K562 (cell line): ENCODE results near the gene ABCA3. TPM values are rescaled to one million over a fixed set of nuclear protein-coding genes. Genes with fewer than 3 reads are reported as not detected.

Source experiments
- BHLHE40 ChIP-seq: IDR thresholded peaks from 2 replicates; pipeline ENCODE4 v1.6.1; 2011; ENCODE audit warnings: low read length, improper control_type of control experiment
- BRD4 ChIP-seq: fragments of 200-600 bp; sonication (generic); IDR thresholded peaks from 2 replicates; pipeline ENCODE4 v1.6.1; 2017; ENCODE audit warnings: inconsistent platforms
- CBX3 ChIP-seq, 2 experiments: IDR thresholded peaks; 1 replicate in 1 of 2; 2 replicates in 1 of 2; pipeline ENCODE4 v1.6.1; 2012; ENCODE audit warnings: inconsistent platforms in 2 of 2, low read length in 2 of 2, borderline replicate concordance in 1 of 2, control low read depth in 1 of 2
- CHD4 ChIP-seq: fragments of 200-600 bp; sonication (generic); IDR thresholded peaks from 3 replicates; pipeline ENCODE4 v1.6.1; 2012; ENCODE audit warnings: low read depth, mild to moderate bottlenecking, mixed read lengths, low read length, inconsistent platforms; ENCODE audit not compliant: insufficient read depth, insufficient replicate concordance, poor library complexity, severe bottlenecking
- ESRRB ChIP-seq: fragments of 250-450 bp; sonication (Bioruptor Pico); IDR thresholded peaks from 2 replicates; pipeline ENCODE4 v1.5.0; 2020; ENCODE audit warnings: mild to moderate bottlenecking, moderate library complexity, borderline replicate concordance
- ETV6 ChIP-seq, 3 experiments: fragments of 150-350 bp in 1 of 3; sonication (generic) in 1 of 3; formaldehyde crosslinking in 1 of 3; IDR thresholded peaks; 2 replicates each; pipeline versions ENCODE4 v1.6.1 to v1.8.0; 2014 to 2022; ENCODE audit warnings: borderline replicate concordance in 2 of 3, low read depth in 2 of 3, antibody characterized with exemption in 1 of 3, low read length in 1 of 3, mild to moderate bottlenecking in 1 of 3, missing genetic modification reagents in 1 of 3
- HLTF ChIP-seq: fragments of 450-650 bp; IDR thresholded peaks from 2 replicates; pipeline ENCODE4 v1.6.1; 2016
- L3MBTL2 ChIP-seq: fragments of 450-650 bp; IDR thresholded peaks from 2 replicates; pipeline ENCODE4 v1.6.1; 2016; ENCODE audit warnings: mild to moderate bottlenecking, moderate library complexity
- NRF1 ChIP-seq, 2 experiments: fragments of 450-650 bp; IDR thresholded peaks in 1 of 2; conservative IDR thresholded peaks in 1 of 2; 2 replicates each; pipeline ENCODE4 v1.6.1; 2014; ENCODE audit warnings: mild to moderate bottlenecking in 2 of 2
- POLR3G ChIP-seq: IDR thresholded peaks from 2 replicates; pipeline ENCODE4 v1.6.1; 2011; ENCODE audit not compliant: insufficient read length, insufficient replicate concordance; ENCODE audit errors: extremely low read depth
- RBM22 ChIP-seq: fragments of 200-400 bp; formaldehyde crosslinking; IDR thresholded peaks from 2 replicates; pipeline ENCODE4 v1.6.1; 2018; ENCODE audit warnings: low read length, low read depth; ENCODE audit not compliant: poor library complexity, severe bottlenecking
- STAT5B ChIP-seq: fragments of 250-450 bp; sonication (Bioruptor Pico); IDR thresholded peaks from 2 replicates; pipeline ENCODE4 v1.8.0; 2021; ENCODE audit warnings: mild to moderate bottlenecking, inconsistent platforms
- ZEB2 ChIP-seq: fragments of 450-650 bp; IDR thresholded peaks from 2 replicates; pipeline ENCODE4 v1.6.1; 2016
- ZFPM2 ChIP-seq: fragments of 250-450 bp; sonication (Bioruptor Pico); IDR thresholded peaks from 2 replicates; pipeline ENCODE4 v1.5.1; 2022; ENCODE audit warnings: mild to moderate bottlenecking
- ZKSCAN1 ChIP-seq: fragments of 150-350 bp; IDR thresholded peaks from 2 replicates; pipeline ENCODE4 v1.6.1; 2016; ENCODE audit warnings: low read depth, low read length
- ZNF124 ChIP-seq: sonication (generic); formaldehyde crosslinking; IDR thresholded peaks from 2 replicates; pipeline ENCODE4 v1.8.1; 2022; ENCODE audit warnings: missing genetic modification reagents
- ZNF75A ChIP-seq: fragments of 450-650 bp; formaldehyde crosslinking; IDR thresholded peaks from 2 replicates; pipeline ENCODE4 v1.4.0; 2020; ENCODE audit warnings: mild to moderate bottlenecking
- polyA plus RNA-seq, 8 experiments: library from polyadenylated mRNA; depleted of rRNA in 4 of 8; stranded (reverse) in 5 of 8; unstranded in 3 of 8; fragments of >200 nt; fragmentation: Nextera tagmentation in 2 of 8; fragmentation: Illumina TruSeq in 1 of 8; extraction: Ambion mirVana in 2 of 8; extraction: Trizol in 1 of 8; gene quantifications; 2 replicates each; pipeline versions ENCODE4 v1.2.1 to v1.2.3, GENCODE V29; 2011 to 2014; ENCODE audit warnings: inconsistent platforms in 1 of 8, missing spikeins in 1 of 8
- total RNA-seq, 7 experiments: library from RNA; depleted of rRNA in 6 of 7; stranded (reverse); fragments of >200 nt in 6 of 7; fragmentation: Illumina TruSeq in 2 of 7; extraction: Trizol in 2 of 7; gene quantifications; 2 replicates each; pipeline versions ENCODE4 v1.2.1 to v1.2.3, GENCODE V29; 2011 to 2021; ENCODE audit warnings: low replicate concordance in 1 of 7
- TF ChIP-seq, protein P1 (sequence below): IDR thresholded peaks from 2 replicates; pipeline ENCODE4 v1.6.1; 2016; ENCODE audit warnings: missing genetic modification characterization, missing compliant biosample characterization
- TF ChIP-seq, protein P2 (sequence below): fragments of 250-450 bp; sonication (Bioruptor Pico); IDR thresholded peaks from 2 replicates; pipeline ENCODE4 v1.4.0; 2020
- TF ChIP-seq, protein P3 (sequence below): sonication (generic); formaldehyde crosslinking; IDR thresholded peaks from 2 replicates; pipeline ENCODE4 v1.8.0; 2022; ENCODE audit warnings: missing genetic modification reagents, mild to moderate bottlenecking, borderline replicate concordance
- TF ChIP-seq, protein P4 (sequence below): sonication (generic); formaldehyde crosslinking; IDR thresholded peaks from 2 replicates; pipeline ENCODE4 v1.8.0; 2022; ENCODE audit warnings: mild to moderate bottlenecking, missing genetic modification reagents
- TF ChIP-seq, protein P5 (sequence below): fragments of 250-450 bp; sonication (Bioruptor Pico); IDR thresholded peaks from 2 replicates; pipeline ENCODE4 v1.8.0; 2021; ENCODE audit warnings: mild to moderate bottlenecking, moderate library complexity

The ABCA3 gene
- total and polyA plus RNA-seq, 9 of the 15 experiments (the other 6 are each of a cell fraction or from before 2014, with no cell fraction given) = 0.66 to 23.7 (median 6.9) TPM

DNA sequence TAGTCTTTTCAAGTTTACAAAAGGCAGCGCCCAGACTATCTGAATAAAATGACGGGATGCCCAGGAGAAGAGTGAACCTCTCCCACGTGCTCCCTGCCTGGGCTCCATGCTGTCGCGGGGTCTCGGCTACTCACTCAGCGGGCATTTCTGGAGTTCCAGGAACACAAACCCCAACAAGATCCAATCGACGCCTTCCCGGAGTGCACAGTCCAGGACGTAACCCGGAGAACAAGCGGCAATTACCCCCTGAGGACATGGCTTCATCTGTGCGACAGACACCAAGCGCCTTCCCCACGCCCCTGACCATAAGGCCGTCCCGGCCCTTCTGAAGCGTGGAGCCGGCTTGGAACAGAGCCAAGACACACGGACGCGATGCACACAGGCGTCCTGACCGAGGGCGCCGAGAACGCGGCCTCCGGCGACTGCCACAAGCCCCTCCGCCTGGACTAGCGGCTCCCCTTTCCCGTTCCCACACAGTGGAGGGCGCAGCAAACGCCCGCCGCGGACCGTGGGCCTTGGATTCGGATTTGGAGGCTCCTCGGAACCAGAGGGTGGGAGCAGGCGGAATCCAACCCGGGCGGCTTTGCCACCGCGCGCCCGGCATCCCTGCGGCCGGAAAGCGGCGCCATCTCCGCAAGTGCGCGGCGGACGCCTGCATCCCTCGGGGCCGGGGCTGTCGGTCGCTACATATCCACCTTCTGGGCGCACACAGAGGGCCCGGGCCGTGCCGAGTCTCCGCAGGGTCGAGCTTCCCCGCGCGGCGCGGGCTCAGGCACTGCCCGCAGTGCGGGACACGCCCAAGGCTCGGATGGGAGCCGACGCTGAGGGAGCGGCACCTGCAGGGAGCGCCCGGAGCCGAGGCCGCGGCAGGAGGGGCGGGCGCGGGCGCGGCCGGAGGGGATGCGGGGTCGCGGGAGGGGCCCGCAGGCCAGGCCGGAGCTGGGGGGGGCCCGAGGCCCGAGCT is 725 bp downstream of the ABCA3 start (continued):
- TF ChIP-seq, protein P1, sequence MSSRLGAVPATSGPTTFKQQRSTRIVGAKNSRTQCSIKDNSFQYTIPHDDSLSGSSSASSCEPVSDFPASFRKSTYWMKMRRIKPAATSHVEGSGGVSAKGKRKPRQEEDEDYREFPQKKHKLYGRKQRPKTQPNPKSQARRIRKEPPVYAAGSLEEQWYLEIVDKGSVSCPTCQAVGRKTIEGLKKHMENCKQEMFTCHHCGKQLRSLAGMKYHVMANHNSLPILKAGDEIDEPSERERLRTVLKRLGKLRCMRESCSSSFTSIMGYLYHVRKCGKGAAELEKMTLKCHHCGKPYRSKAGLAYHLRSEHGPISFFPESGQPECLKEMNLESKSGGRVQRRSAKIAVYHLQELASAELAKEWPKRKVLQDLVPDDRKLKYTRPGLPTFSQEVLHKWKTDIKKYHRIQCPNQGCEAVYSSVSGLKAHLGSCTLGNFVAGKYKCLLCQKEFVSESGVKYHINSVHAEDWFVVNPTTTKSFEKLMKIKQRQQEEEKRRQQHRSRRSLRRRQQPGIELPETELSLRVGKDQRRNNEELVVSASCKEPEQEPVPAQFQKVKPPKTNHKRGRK (tag) = no peak
- TF ChIP-seq POLR3G (no peak), ESRRB (CRISPR knock-in tag) (no peak), CBX3 (IDR thresholded peaks at IDR 0.05; ENCODE audit: borderline replicate concordance in 1 of 2, low read length in 2 of 2) (no peak), ZFPM2 (CRISPR knock-in tag) (no peak), STAT5B (CRISPR knock-in tag) (no peak), ZNF124 (no peak), ZKSCAN1 (no peak), L3MBTL2 (peak; percentile 95), RBM22 (no peak), ETV6 (IDR thresholded peaks at IDR 0.05; ENCODE audit: borderline replicate concordance in 1 of 2, low read depth in 2 of 2, low read length in 1 of 2) (no peak), ETV6 (CRISPR knock-in tag; IDR thresholded peaks at IDR 0.05; ENCODE audit: borderline replicate concordance) (no peak), ZEB2 (0 out of 2 replicates have a peak, but pooled peaks have one; percentile 22), CHD4 (no peak), NRF1 (conservative IDR thresholded peaks at IDR 0.05 in 1 of 2, IDR thresholded peaks at IDR 0.05 in 1 of 2) (peak; percentile 25 to 41), BHLHE40 (no peak), HLTF (no peak), BRD4 (no peak), ZNF75A (CRISPR knock-in tag) (no peak)
- TF ChIP-seq, protein P2, sequence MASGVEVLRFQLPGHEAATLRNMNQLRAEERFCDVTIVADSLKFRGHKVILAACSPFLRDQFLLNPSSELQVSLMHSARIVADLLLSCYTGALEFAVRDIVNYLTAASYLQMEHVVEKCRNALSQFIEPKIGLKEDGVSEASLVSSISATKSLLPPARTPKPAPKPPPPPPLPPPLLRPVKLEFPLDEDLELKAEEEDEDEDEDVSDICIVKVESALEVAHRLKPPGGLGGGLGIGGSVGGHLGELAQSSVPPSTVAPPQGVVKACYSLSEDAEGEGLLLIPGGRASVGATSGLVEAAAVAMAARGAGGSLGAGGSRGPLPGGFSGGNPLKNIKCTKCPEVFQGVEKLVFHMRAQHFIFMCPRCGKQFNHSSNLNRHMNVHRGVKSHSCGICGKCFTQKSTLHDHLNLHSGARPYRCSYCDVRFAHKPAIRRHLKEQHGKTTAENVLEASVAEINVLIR = no peak
- TF ChIP-seq, protein P3, sequence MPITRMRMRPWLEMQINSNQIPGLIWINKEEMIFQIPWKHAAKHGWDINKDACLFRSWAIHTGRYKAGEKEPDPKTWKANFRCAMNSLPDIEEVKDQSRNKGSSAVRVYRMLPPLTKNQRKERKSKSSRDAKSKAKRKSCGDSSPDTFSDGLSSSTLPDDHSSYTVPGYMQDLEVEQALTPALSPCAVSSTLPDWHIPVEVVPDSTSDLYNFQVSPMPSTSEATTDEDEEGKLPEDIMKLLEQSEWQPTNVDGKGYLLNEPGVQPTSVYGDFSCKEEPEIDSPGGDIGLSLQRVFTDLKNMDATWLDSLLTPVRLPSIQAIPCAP = no peak
- TF ChIP-seq, protein P4, sequence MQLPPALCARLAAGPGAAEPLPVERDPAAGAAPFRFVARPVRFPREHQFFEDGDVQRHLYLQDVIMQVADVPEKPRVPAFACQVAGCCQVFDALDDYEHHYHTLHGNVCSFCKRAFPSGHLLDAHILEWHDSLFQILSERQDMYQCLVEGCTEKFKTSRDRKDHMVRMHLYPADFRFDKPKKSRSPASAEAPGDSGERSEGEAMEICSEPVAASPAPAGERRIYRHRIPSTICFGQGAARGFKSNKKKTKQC (CRISPR knock-in tag) = peak; percentile 89
- TF ChIP-seq, protein P5, sequence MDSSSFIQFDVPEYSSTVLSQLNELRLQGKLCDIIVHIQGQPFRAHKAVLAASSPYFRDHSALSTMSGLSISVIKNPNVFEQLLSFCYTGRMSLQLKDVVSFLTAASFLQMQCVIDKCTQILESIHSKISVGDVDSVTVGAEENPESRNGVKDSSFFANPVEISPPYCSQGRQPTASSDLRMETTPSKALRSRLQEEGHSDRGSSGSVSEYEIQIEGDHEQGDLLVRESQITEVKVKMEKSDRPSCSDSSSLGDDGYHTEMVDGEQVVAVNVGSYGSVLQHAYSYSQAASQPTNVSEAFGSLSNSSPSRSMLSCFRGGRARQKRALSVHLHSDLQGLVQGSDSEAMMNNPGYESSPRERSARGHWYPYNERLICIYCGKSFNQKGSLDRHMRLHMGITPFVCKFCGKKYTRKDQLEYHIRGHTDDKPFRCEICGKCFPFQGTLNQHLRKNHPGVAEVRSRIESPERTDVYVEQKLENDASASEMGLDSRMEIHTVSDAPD (CRISPR knock-in tag) = no peak
